GM23248 (cell line): ENCODE measurements around the gene ALX4. TPM values are rescaled to one million over a fixed set of nuclear protein-coding genes. Genes with fewer than 3 reads are reported as not detected.

Experiments used
- DNase-seq: peaks from one replicate; pipeline ENCODE4 v3.0.0-alpha.2; 2015
- H2AFZ ChIP-seq: fragments of 200-600 bp; sonication (generic); 2 replicates; pipeline ENCODE4 v1.6.1; 2016; ENCODE audit warnings: antibody characterized with exemption
- H3F3A ChIP-seq: fragments of 200-600 bp; sonication (generic); 2 replicates; pipeline ENCODE4 v1.6.1; 2016; ENCODE audit warnings: mild to moderate bottlenecking, antibody characterized with exemption, mixed run types; ENCODE audit not compliant: insufficient read depth
- H3K27ac ChIP-seq: fragments of 200-600 bp; sonication (generic); 2 replicates; pipeline ENCODE4 v1.5.1; 2016; ENCODE audit warnings: mild to moderate bottlenecking
- H3K27me3 ChIP-seq: fragments of 200-600 bp; sonication (generic); replicated peaks from 2 replicates; pipeline ENCODE4 v1.6.1; 2016; ENCODE audit warnings: mild to moderate bottlenecking; ENCODE audit not compliant: insufficient read depth
- H3K36me3 ChIP-seq: fragments of 200-600 bp; sonication (generic); 2 replicates; pipeline ENCODE4 v1.6.1; 2016; ENCODE audit warnings: low read depth, mild to moderate bottlenecking
- H3K4me1 ChIP-seq: fragments of 200-600 bp; sonication (generic); 2 replicates; pipeline ENCODE4 v1.6.1; 2016; ENCODE audit warnings: mild to moderate bottlenecking; ENCODE audit not compliant: insufficient read depth
- H3K4me2 ChIP-seq: fragments of 200-600 bp; sonication (generic); one replicate; pipeline ENCODE4 v1.6.1; 2016; ENCODE audit warnings: mild to moderate bottlenecking; ENCODE audit not compliant: unreplicated experiment
- H3K4me3 ChIP-seq: fragments of 200-600 bp; sonication (generic); 2 replicates; pipeline ENCODE4 v1.5.1; 2016; ENCODE audit warnings: mild to moderate bottlenecking
- H3K79me2 ChIP-seq: fragments of 200-600 bp; sonication (generic); 2 replicates; pipeline ENCODE4 v1.6.1; 2016; ENCODE audit warnings: mild to moderate bottlenecking; ENCODE audit not compliant: insufficient read depth
- H3K9ac ChIP-seq: fragments of 200-600 bp; sonication (generic); 2 replicates; pipeline ENCODE4 v1.6.1; 2016; ENCODE audit warnings: mild to moderate bottlenecking
- H3K9me2 ChIP-seq: fragments of 200-600 bp; sonication (generic); 2 replicates; pipeline ENCODE4 v1.6.1; 2016; ENCODE audit warnings: mixed run types, mild to moderate bottlenecking, moderate library complexity; ENCODE audit not compliant: insufficient read depth
- H3K9me3 ChIP-seq: fragments of 200-600 bp; sonication (generic); one replicate; pipeline ENCODE4 v1.6.1; 2017; ENCODE audit warnings: low read depth
- H4K20me1 ChIP-seq: fragments of 200-600 bp; sonication (generic); 2 replicates; pipeline ENCODE4 v1.6.0; 2016; ENCODE audit not compliant: insufficient read depth
- EZH2 ChIP-seq: fragments of 200-600 bp; sonication (generic); IDR thresholded peaks from 2 replicates; pipeline ENCODE4 v1.6.1; 2018; ENCODE audit warnings: antibody characterized with exemption, mild to moderate bottlenecking; ENCODE audit not compliant: insufficient read depth, poor library complexity, severe bottlenecking
- EZH2phosphoT487 ChIP-seq: fragments of 200-600 bp; sonication (generic); IDR thresholded peaks from 2 replicates; pipeline ENCODE4 v1.6.1; 2018; ENCODE audit warnings: antibody characterized with exemption, moderate library complexity, mild to moderate bottlenecking, low read depth; ENCODE audit not compliant: insufficient read depth
- WGBS, 2 experiments: methylation state at CpG; one replicate each; pipeline ENCODE4 v1.1.6; 2015 to 2017; ENCODE audit warnings: low lambda C conversion rate in 2 of 2, low coverage in 1 of 2; ENCODE audit errors: missing lambda C conversion rate in 2 of 2; 5-methylcytosine and 5-hydroxymethylcytosine counted together
- in situ Hi-C: fragments of 300-500 bp; cut with MboI; formaldehyde crosslinking; loops from 2 replicates; pipeline ENCODE4 v1.15.0; 2020
- polyA plus RNA-seq: library from polyadenylated mRNA; unstranded; fragments of >200 nt; fragmentation: Nextera tagmentation; extraction: Ambion mirVana; gene quantifications from 2 replicates; pipeline ENCODE4 v1.2.1, GENCODE V29; 2016
- total RNA-seq: library from RNA; depleted of rRNA; stranded (reverse); fragments of >200 nt; shearing (Covaris generic); gene quantifications from 2 replicates; pipeline ENCODE4 v1.2.3, GENCODE V29; 2014

ALX4 gene
- total and polyA plus RNA-seq, 2 experiments from 2014 or later: not detected

DNA sequence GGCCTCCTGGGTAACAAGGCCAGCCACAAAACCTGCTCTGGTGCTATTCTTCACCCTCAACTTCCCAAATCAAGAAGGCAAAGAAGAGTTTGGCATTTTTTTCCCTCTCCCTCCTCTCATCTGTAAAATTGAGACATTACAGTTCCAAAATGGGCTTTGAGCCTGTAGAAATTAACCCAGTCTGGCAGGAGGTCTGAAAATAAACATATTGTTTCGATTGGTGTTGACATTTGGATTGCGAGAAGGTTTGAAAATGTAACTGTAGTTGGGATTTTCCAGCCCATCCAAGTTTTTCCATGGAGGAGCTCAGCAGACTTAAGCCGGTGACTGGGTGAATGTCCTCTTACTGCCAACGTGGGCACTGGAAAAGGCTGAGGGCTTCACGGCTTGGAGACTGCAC lies 35.0 kb upstream of the ALX4 start:
- H3K36me3 ChIP-seq: no peaks in the 10 kb centered on the region
- TF ChIP-seq EZH2phosphoT487: no peak
- TF ChIP-seq EZH2: no peak
- no peaks in the 10 kb centered on the region for H3K9me2 ChIP-seq
- peaks cover 54% of the 10 kb centered on the region for H3K27me3 ChIP-seq
- no peak overlapping the region for H3K4me2 ChIP-seq
- no peaks in the 10 kb centered on the region for H3F3A ChIP-seq
- H2AFZ ChIP-seq: no peak overlapping the region
- no peak for DNase-seq
- in situ Hi-C loops: no loop called here
- H3K9ac ChIP-seq: no peak overlapping the region
- no peaks in the 10 kb centered on the region for H3K9me3 ChIP-seq
- H3K4me1 ChIP-seq: no peaks in the 10 kb centered on the region
- H3K79me2 ChIP-seq: no peaks in the 10 kb centered on the region
- H4K20me1 ChIP-seq: no peaks in the 10 kb centered on the region
- H3K4me3 ChIP-seq: no peak overlapping the region
- WGBS, 2 experiments: 0 to 1% methylated on average over 5 of the region's 5 CpGs
- no peak overlapping the region for H3K27ac ChIP-seq

DNA sequence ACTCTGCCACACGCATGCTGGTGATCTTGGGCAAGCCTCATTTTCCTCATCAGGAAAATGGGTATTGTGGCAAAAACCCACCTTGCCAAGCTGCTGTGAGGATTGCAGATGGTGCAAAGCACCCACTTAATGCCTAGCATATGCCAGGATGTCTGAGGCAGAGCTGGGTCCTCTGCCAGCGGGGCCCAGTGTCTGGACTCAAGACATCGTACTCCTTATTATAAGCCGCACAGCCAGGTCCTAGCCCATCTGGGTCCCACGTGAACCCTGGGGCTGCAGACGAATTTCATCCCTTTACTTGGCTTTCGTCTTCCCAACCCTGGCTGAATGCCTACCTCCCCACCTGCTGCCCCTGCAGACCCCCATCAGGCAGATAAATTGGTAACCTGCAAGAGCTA lies 34.5 kb upstream of the ALX4 start:
- H3K27me3 ChIP-seq: peaks cover 54% of the 10 kb centered on the region
- 34 to 43% methylated on average over 7 of the region's 7 CpGs for WGBS, 2 experiments
- TF ChIP-seq EZH2phosphoT487: no peak
- no peak for TF ChIP-seq EZH2

DNA sequence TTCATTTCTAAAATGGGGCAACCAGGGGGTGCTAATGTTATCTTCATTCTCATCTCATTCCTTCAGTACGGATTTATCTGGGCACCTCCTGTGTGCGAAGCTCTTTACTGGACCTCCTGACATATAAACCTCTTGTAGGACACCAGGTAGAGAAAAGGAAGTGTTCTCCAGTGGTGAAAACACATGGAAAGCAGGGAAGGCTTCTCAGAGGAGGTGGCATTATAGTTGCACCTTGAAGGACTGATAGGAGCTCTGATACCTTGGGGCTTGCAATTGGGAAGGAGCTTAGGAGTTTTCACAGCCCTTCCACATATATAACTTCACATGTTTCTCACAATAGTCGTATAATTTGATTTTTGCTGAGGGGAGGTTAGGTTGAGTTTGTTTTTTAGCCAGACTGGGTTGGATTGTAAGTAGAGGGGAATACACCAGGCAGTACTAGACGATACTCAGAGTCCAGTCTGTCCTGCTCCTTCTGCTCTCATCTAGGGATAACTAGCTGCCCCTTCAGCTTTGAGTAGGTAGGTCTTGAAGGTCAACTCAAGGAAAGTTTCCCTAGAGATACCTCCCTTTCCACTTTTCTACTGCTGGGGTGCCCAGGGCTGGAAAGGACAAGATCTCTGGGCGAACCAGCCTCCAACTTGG lies 34.0 kb upstream of the ALX4 start:
- Histone ChIP-seq H3K9ac (no peak overlapping the region), H4K20me1 (no peaks in the 10 kb centered on the region), H3F3A (no peaks in the 10 kb centered on the region), H3K27me3 (peaks cover 55% of the 10 kb centered on the region), H2AFZ (no peak overlapping the region), H3K4me3 (no peak overlapping the region), H3K9me3 (no peaks in the 10 kb centered on the region), H3K9me2 (no peaks in the 10 kb centered on the region), H3K36me3 (no peaks in the 10 kb centered on the region), H3K4me2 (no peak overlapping the region), H3K27ac (no peak overlapping the region), H3K4me1 (no peaks in the 10 kb centered on the region), H3K79me2 (no peaks in the 10 kb centered on the region)
- TF ChIP-seq EZH2 (no peak), EZH2phosphoT487 (no peak)
- 44 to 48% methylated on average over 5 of the region's 5 CpGs for WGBS, 2 experiments
- in situ Hi-C loops: no loop called here
- DNase-seq: no peak

More for the DNA sequence above, 34.5 kb upstream of the ALX4 start:
- H3K4me2 ChIP-seq: no peak overlapping the region
- H3K9me2 ChIP-seq: no peaks in the 10 kb centered on the region
- H3K4me3 ChIP-seq: no peak overlapping the region
- H4K20me1 ChIP-seq: no peaks in the 10 kb centered on the region
- H2AFZ ChIP-seq: no peak overlapping the region
- no peaks in the 10 kb centered on the region for H3K4me1 ChIP-seq
- DNase-seq: no peak
- H3K36me3 ChIP-seq: no peaks in the 10 kb centered on the region
- no peaks in the 10 kb centered on the region for H3K79me2 ChIP-seq
- H3K9ac ChIP-seq: no peak overlapping the region
- no peaks in the 10 kb centered on the region for H3F3A ChIP-seq
- H3K27ac ChIP-seq: no peak overlapping the region
- no peaks in the 10 kb centered on the region for H3K9me3 ChIP-seq
- in situ Hi-C loops: no loop called here

DNA sequence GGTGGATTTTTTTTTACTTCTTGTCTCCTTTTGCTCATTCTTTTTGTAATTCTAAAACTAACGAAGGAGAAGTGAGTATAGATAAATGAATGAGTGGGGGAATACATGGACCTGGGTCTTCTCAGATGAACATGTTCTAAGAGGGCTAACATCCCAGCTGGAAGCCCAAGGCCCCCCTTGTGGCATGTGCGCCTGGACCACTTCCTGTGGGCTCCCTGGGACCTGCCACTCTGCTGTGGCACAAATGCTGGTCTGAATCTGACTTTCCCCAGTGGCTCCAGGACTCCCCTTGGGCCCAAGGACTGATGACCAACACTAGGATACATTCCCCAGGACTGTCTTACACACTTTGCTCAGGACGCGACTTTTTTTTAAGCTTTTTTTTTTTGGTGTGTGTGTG lies 32.7 kb upstream of the ALX4 start:
- Histone ChIP-seq H3F3A (no peaks in the 10 kb centered on the region), H2AFZ (no peak overlapping the region), H3K79me2 (no peaks in the 10 kb centered on the region), H4K20me1 (no peaks in the 10 kb centered on the region), H3K36me3 (no peaks in the 10 kb centered on the region), H3K4me1 (no peaks in the 10 kb centered on the region), H3K4me2 (no peak overlapping the region), H3K9me2 (no peaks in the 10 kb centered on the region), H3K9me3 (no peaks in the 10 kb centered on the region), H3K4me3 (no peak overlapping the region), H3K27ac (no peak overlapping the region), H3K9ac (no peak overlapping the region), H3K27me3 (peaks cover 58% of the 10 kb centered on the region)
- no peak for DNase-seq
- 47 to 48% methylated on average over 4 of the region's 4 CpGs for WGBS, 2 experiments
- in situ Hi-C loops: no loop called here
- TF ChIP-seq EZH2 (no peak), EZH2phosphoT487 (no peak)

DNA sequence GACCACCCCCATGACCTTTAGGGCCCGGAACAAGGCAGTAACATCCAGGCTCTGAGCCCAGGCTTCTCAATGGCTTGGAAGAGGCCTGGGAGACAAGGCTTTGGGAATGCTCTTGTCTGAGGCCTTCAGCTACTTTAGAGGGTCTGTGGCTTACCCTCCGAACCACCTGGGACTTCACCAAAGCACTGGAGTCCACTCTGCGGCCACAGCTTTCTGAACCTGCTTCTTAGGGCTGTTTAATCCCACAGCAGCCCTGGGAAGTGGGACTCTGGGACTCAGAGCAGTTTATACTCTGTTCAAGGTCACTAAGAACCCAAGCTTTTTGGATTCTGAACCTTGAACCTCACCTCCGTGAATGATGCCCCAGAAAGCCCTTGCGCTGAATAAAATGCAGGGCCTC lies 30.7 kb upstream of the ALX4 start:
- Histone ChIP-seq H3K4me2 (no peak overlapping the region), H3K4me3 (no peak overlapping the region), H3K9me3 (no peaks in the 10 kb centered on the region), H3K79me2 (no peaks in the 10 kb centered on the region), H3K27me3 (peaks cover 68% of the 10 kb centered on the region), H3K36me3 (no peaks in the 10 kb centered on the region), H3K9me2 (no peaks in the 10 kb centered on the region), H2AFZ (no peak overlapping the region), H3F3A (no peaks in the 10 kb centered on the region), H3K27ac (no peak overlapping the region), H3K4me1 (no peaks in the 10 kb centered on the region), H4K20me1 (no peaks in the 10 kb centered on the region), H3K9ac (no peak overlapping the region)
- no peak for DNase-seq
- TF ChIP-seq EZH2phosphoT487 (no peak), EZH2 (no peak)
- WGBS, 2 experiments: 58 to 67% methylated on average over 5 of the region's 5 CpGs
- in situ Hi-C loops: no loop called here
